Uterus (tissue), 4 donors: ENCODE data around the gene WASF2. TPM values are rescaled to one million over a fixed set of nuclear protein-coding genes. Genes with fewer than 3 reads are reported as not detected.
"Not testable (repeated sequence)": the region's sequence is repeated elsewhere in the genome, so short reads cannot be mapped to it uniquely, and the experiment has no call there.

Experiments
- DNase-seq, 2 donors: peaks; one replicate each; pipeline ENCODE4 v3.0.0-alpha.2; 2019 to 2020
- H3K27ac ChIP-seq, 2 donors: fragments of 200-600 bp; sonication (generic); 1 replicate in 1 of 2; 2 replicates in 1 of 2; pipeline ENCODE4 v1.5.1; 2016 to 2018
- H3K27me3 ChIP-seq, 2 donors: fragments of 200-600 bp; sonication (generic); one replicate each; pipeline ENCODE4 v1.5.1; 2018 to 2019; ENCODE audit warnings: control low read depth in 1 of 2
- H3K36me3 ChIP-seq, 2 donors: fragments of 200-600 bp; sonication (generic); one replicate each; pipeline ENCODE4 v1.5.1; 2019; ENCODE audit warnings: control low read depth in 1 of 2
- H3K4me1 ChIP-seq, 2 donors: fragments of 200-600 bp; sonication (generic); one replicate each; pipeline ENCODE4 v1.5.1; 2018 to 2019; ENCODE audit warnings: control low read depth in 1 of 2
- H3K4me3 ChIP-seq, 2 donors: fragments of 200-600 bp; sonication (generic); 1 replicate in 1 of 2; 2 replicates in 1 of 2; pipeline ENCODE4 v1.5.1; 2018 to 2019; ENCODE audit warnings: mild to moderate bottlenecking in 1 of 2
- H3K9me3 ChIP-seq, 2 donors: fragments of 200-600 bp; sonication (generic); one replicate each; pipeline ENCODE4 v1.5.1; 2019; ENCODE audit warnings: control low read depth in 1 of 2
- POLR2A ChIP-seq, 2 donors: fragments of 450-650 bp; IDR thresholded peaks; one replicate each; pipeline ENCODE4 v1.6.1; 2016; ENCODE audit warnings: antibody characterized with exemption in 2 of 2, mild to moderate bottlenecking in 1 of 2, moderate library complexity in 1 of 2
- intact Hi-C: fragments of 100-400 bp; cut with DNase I; formaldehyde crosslinking; loops from one replicate; pipeline ENCODE4 v1.15.1; 2023; ENCODE audit warnings: low total_unique reads
- total RNA-seq, 4 donors: library from RNA; depleted of rRNA in 3 of 4; stranded (reverse); fragments of >200 nt in 3 of 4; gene quantifications; one replicate each; pipeline versions ENCODE4 v1.1.0 to v1.2.4, GENCODE V29; 2014 to 2023
- TF ChIP-seq, protein P1 (sequence below), 4 experiments: fragments of 200-600 bp in 2 of 4; fragments of 450-650 bp in 2 of 4; sonication (generic) in 2 of 4; IDR thresholded peaks; one replicate each; pipeline ENCODE4 v1.5.1; 2016 to 2019; ENCODE audit warnings: antibody characterized with exemption in 4 of 4, mild to moderate bottlenecking in 2 of 4, moderate library complexity in 1 of 4
- donor health status: DM: yes; HTN: yes; CAD: no.

WASF2 gene
- total RNA-seq, 4 donors from 2014 or later, result 27.2 to 178 (median 41.1) TPM

DNA sequence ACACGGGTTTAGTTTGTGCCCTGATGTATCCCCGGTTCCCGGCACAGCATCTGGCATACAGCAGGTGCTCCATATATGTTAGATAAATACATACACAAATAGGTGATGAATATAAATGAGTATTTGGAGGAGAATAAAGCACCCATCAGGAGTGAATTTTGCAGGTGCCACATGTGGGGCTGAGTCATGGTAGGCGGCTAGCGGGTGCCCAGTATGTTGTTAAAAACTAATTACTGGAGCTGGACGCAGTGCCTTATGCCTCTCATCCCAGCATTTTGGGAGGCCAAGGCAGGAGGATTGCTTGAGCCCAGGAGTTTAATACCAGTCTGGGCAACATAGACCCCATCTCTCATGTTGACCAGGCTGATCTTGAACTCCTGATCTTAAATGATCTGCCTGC is 16.7 kb upstream of the WASF2 start:
- H3K36me3 ChIP-seq, result no peaks in the 10 kb centered on the region
- H3K9me3 ChIP-seq, result no peaks in the 10 kb centered on the region
- TF ChIP-seq, protein P1, sequence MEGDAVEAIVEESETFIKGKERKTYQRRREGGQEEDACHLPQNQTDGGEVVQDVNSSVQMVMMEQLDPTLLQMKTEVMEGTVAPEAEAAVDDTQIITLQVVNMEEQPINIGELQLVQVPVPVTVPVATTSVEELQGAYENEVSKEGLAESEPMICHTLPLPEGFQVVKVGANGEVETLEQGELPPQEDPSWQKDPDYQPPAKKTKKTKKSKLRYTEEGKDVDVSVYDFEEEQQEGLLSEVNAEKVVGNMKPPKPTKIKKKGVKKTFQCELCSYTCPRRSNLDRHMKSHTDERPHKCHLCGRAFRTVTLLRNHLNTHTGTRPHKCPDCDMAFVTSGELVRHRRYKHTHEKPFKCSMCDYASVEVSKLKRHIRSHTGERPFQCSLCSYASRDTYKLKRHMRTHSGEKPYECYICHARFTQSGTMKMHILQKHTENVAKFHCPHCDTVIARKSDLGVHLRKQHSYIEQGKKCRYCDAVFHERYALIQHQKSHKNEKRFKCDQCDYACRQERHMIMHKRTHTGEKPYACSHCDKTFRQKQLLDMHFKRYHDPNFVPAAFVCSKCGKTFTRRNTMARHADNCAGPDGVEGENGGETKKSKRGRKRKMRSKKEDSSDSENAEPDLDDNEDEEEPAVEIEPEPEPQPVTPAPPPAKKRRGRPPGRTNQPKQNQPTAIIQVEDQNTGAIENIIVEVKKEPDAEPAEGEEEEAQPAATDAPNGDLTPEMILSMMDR (IDR thresholded peaks at IDR 0.05), result no peak
- no peak for TF ChIP-seq POLR2A (IDR thresholded peaks at IDR 0.05)
- H3K4me1 ChIP-seq, result peaks cover 9 to 17% of the 10 kb centered on the region in 2 donors
- H3K4me3 ChIP-seq, result no peak overlapping the region
- no peaks in the 10 kb centered on the region for H3K27me3 ChIP-seq
- DNase-seq, result no peak
- H3K27ac ChIP-seq, result no peak overlapping the region
- intact Hi-C loops, result no loop called here

- Histone ChIP-seq H3K9me3 (no peaks in the 10 kb centered on the region), H3K4me1 (peaks cover 9 to 17% of the 10 kb centered on the region in 2 donors), H3K36me3 (no peaks in the 10 kb centered on the region), H3K27ac (peak overlapping the region; percentile 86 to 93), H3K27me3 (no peaks in the 10 kb centered on the region), H3K4me3 (no peak overlapping the region)
- intact Hi-C loops, result no loop called here
- TF ChIP-seq, protein P1 (IDR thresholded peaks at IDR 0.05), result no peak
- TF ChIP-seq POLR2A (IDR thresholded peaks at IDR 0.05), result no peak
- DNase-seq, result peak in 1 of 2 donors; percentile 32
These were observed 15.4 kb upstream of the WASF2 start for GRCh38 chr1:27505420-27505680.

GRCh38 chr1:27504588-27505419 is 14.8 kb upstream of the WASF2 start:
- Histone ChIP-seq H3K36me3 (no peaks in the 10 kb centered on the region), H3K4me1 (peaks cover 9 to 17% of the 10 kb centered on the region in 2 donors), H3K9me3 (no peaks in the 10 kb centered on the region), H3K4me3 (no peak overlapping the region), H3K27ac (peak overlapping the region; percentile 86 to 93), H3K27me3 (no peaks in the 10 kb centered on the region)
- TF ChIP-seq, protein P1 (IDR thresholded peaks at IDR 0.05), result no peak
- TF ChIP-seq POLR2A (IDR thresholded peaks at IDR 0.05), result no peak
- DNase-seq, result peak; percentile 84 to 85
- intact Hi-C loops, result no loop called here

- Histone ChIP-seq H3K36me3 (no peaks in the 10 kb centered on the region), H3K27me3 (no peaks in the 10 kb centered on the region), H3K4me1 (peaks cover 9 to 17% of the 10 kb centered on the region in 2 donors), H3K9me3 (no peaks in the 10 kb centered on the region), H3K4me3 (no peak overlapping the region), H3K27ac (peak overlapping the region; percentile 86 to 93)
- intact Hi-C loops, result no loop called here
- DNase-seq, result peak in 1 of 2 donors; percentile 42
- TF ChIP-seq, protein P1 (IDR thresholded peaks at IDR 0.05), result no peak
- TF ChIP-seq POLR2A (IDR thresholded peaks at IDR 0.05), result no peak
These were observed 14.0 kb upstream of the WASF2 start for GRCh38 chr1:27503844-27504587.

- Histone ChIP-seq H3K4me3 (no peak overlapping the region), H3K4me1 (peaks cover 9 to 17% of the 10 kb centered on the region in 2 donors), H3K27me3 (no peaks in the 10 kb centered on the region), H3K36me3 (no peaks in the 10 kb centered on the region), H3K9me3 (no peaks in the 10 kb centered on the region), H3K27ac (peak overlapping the region; percentile 86 to 93)
- intact Hi-C loops, result no loop called here
- no peak for DNase-seq
- no peak for TF ChIP-seq POLR2A (IDR thresholded peaks at IDR 0.05)
- TF ChIP-seq, protein P1 (IDR thresholded peaks at IDR 0.05), result no peak
These were observed 13.1 kb upstream of the WASF2 start for GRCh38 chr1:27503033-27503432.

- H3K4me1 ChIP-seq, result peaks cover 9 to 17% of the 10 kb centered on the region in 2 donors
- H3K4me3 ChIP-seq, H3K9me3 ChIP-seq, H3K27ac ChIP-seq, H3K36me3 ChIP-seq, H3K27me3 ChIP-seq, intact Hi-C loops, DNase-seq: not testable (repeated sequence)
These were observed 11.2 kb upstream of the WASF2 start for GRCh38 chr1:27501159-27501558.
